Measurements from ENCODE around the gene LIPM. TPM values are rescaled to one million over a fixed set of nuclear protein-coding genes. Genes with fewer than 3 reads are reported as not detected.
"Not testable (repeated sequence)": the region's sequence is repeated elsewhere in the genome, so short reads cannot be mapped to it uniquely, and the experiment has no call there.

Gene LIPM
- total and polyA plus RNA-seq, 10 donors: not detected

GRCh38 chr10:88835096-88835909, 32.8 kb downstream of the LIPM start:
- Histone ChIP-seq H3K27me3 (replicated peaks in 1 of 7) (no peaks in the 10 kb centered on the region), H3K4me3 (peak overlapping the region in 1 of 8 donors; percentile 8), H3K27ac (peak overlapping the region in 7 of 8 donors; percentile 32 to 80 (median 66)), H3K9me3 (no peaks in the 10 kb centered on the region), H3K4me1 (peaks cover 0 to 62% (median 22%) of the 10 kb centered on the region in 6 donors), H3K36me3 (peaks cover 0 to 14% (median 0%) of the 10 kb centered on the region in 6 donors)
- intact Hi-C loops (cut with DNase I; ENCODE audit: low total_unique reads): loop anchor here (2.0 kb wide), 1 partner anchor 97 kb away; no protein-coding TSS in a partner anchor
- WGBS, 5 donors: 11 to 18% (median 14%) methylated on average over 10 of the region's 10 CpGs
- TF ChIP-seq POLR2A (IDR thresholded peaks at IDR 0.05) (no peak), POLR2AphosphoS5 (IDR thresholded peaks at IDR 0.05) (peak in 1 of 3 donors; percentile 64), CTCF (IDR thresholded peaks at IDR 0.05 in 8 of 11, conservative IDR thresholded peaks at IDR 0.05 in 3 of 11) (peak; percentile 84 to 96 (median 92))
- peak; percentile 94 for DNase-seq

GRCh38 chr10:88835910-88836221, 33.3 kb downstream of the LIPM start:
- Histone ChIP-seq H3K27ac (peak overlapping the region in 4 of 8 donors; percentile 66 to 80 (median 69)), H3K27me3 (replicated peaks in 1 of 7) (no peaks in the 10 kb centered on the region), H3K4me1 (peaks cover 0 to 58% (median 22%) of the 10 kb centered on the region in 6 donors), H3K36me3 (peaks cover 0 to 9% (median 0%) of the 10 kb centered on the region in 6 donors), H3K4me3 (no peak overlapping the region), H3K9me3 (no peaks in the 10 kb centered on the region)
- TF ChIP-seq POLR2AphosphoS5 (IDR thresholded peaks at IDR 0.05): no peak
- no peak for TF ChIP-seq CTCF (IDR thresholded peaks at IDR 0.05 in 8 of 11, conservative IDR thresholded peaks at IDR 0.05 in 3 of 11)
- no peak for DNase-seq
- WGBS, 5 donors: 21 to 36% (median 24%) methylated on average over 2 of the region's 2 CpGs
- intact Hi-C loops (cut with DNase I; ENCODE audit: low total_unique reads): loop anchor here (2.0 kb wide), 1 partner anchor 97 kb away; no protein-coding TSS in a partner anchor

- H3K4me1 ChIP-seq: peaks cover 0 to 53% (median 19%) of the 10 kb centered on the region in 6 donors
- H3K4me3 ChIP-seq; intact Hi-C loops (cut with DNase I; ENCODE audit: low total_unique reads); H3K9me3 ChIP-seq; H3K27ac ChIP-seq; H3K36me3 ChIP-seq; DNase-seq; H3K27me3 ChIP-seq (replicated peaks in 1 of 7): not testable (repeated sequence)
These were observed 35.1 kb downstream of the LIPM start for GRCh38 chr10:88837632-88838031.

- H3K27ac ChIP-seq: no peak overlapping the region
- H3K9me3 ChIP-seq: no peaks in the 10 kb centered on the region
- no peaks in the 10 kb centered on the region for H3K36me3 ChIP-seq
- intact Hi-C loops (cut with DNase I; ENCODE audit: low total_unique reads): no loop called here
- WGBS, 5 donors: 89 to 99% (median 92%) methylated on average over 5 of the region's 5 CpGs
- TF ChIP-seq CTCF (IDR thresholded peaks at IDR 0.05 in 8 of 11, conservative IDR thresholded peaks at IDR 0.05 in 3 of 11): no peak
- no peak for TF ChIP-seq POLR2A (IDR thresholded peaks at IDR 0.05)
- TF ChIP-seq POLR2AphosphoS5 (IDR thresholded peaks at IDR 0.05): no peak
- peaks cover 0 to 41% (median 15%) of the 10 kb centered on the region in 6 donors for H3K4me1 ChIP-seq
- no peak overlapping the region for H3K4me3 ChIP-seq
- H3K27me3 ChIP-seq (replicated peaks in 1 of 7): no peaks in the 10 kb centered on the region
- no peak for DNase-seq
These were observed 36.3 kb downstream of the LIPM start for GRCh38 chr10:88838766-88839350.
